H9 (cell line): Measurements from ENCODE around the gene GPI. TPM values are rescaled to one million over a fixed set of nuclear protein-coding genes. Genes with fewer than 3 reads are reported as not detected.

Experiments
- DNase-seq: peaks from one replicate; pipeline ENCODE4 v3.0.0-alpha.2; 2017
- H2AFZ ChIP-seq: one replicate; pipeline ENCODE4 v1.6.1; 2013; ENCODE audit warnings: mild to moderate bottlenecking, low read length, control low read depth, moderate library complexity
- H2AK5ac ChIP-seq: 2 replicates; pipeline ENCODE4 v1.6.1; 2013; ENCODE audit warnings: low read length, control low read depth, mixed read lengths; ENCODE audit not compliant: insufficient read length
- H2BK120ac ChIP-seq: one replicate; pipeline ENCODE4 v1.6.1; 2013; ENCODE audit warnings: low read depth, mild to moderate bottlenecking, low read length, control low read depth, inconsistent platforms; ENCODE audit not compliant: poor library complexity, severe bottlenecking
- H2BK12ac ChIP-seq: 2 replicates; pipeline ENCODE4 v1.6.1; 2013; ENCODE audit warnings: low read length, control low read depth, mixed read lengths, low read depth; ENCODE audit not compliant: insufficient read length
- H2BK15ac ChIP-seq: 2 replicates; pipeline ENCODE4 v1.6.1; 2013; ENCODE audit warnings: low read depth, low read length, control low read depth
- H2BK20ac ChIP-seq: one replicate; pipeline ENCODE4 v1.6.1; 2013; ENCODE audit warnings: low read depth, mild to moderate bottlenecking, low read length, control low read depth, inconsistent platforms; ENCODE audit not compliant: poor library complexity, severe bottlenecking
- H2BK5ac ChIP-seq: 2 replicates; pipeline ENCODE4 v1.6.1; 2013; ENCODE audit warnings: low read length, control low read depth, mixed read lengths; ENCODE audit not compliant: insufficient read length
- H3K14ac ChIP-seq: 2 replicates; pipeline ENCODE4 v1.6.1; 2013; ENCODE audit warnings: low read length, control low read depth; ENCODE audit not compliant: insufficient read depth
- H3K18ac ChIP-seq: 2 replicates; pipeline ENCODE4 v1.6.1; 2013; ENCODE audit warnings: low read depth, mild to moderate bottlenecking, mixed read lengths, low read length, control low read depth; ENCODE audit not compliant: insufficient read length
- H3K23ac ChIP-seq: 2 replicates; pipeline ENCODE4 v1.6.1; 2013; ENCODE audit warnings: low read length, control low read depth, mixed read lengths, low read depth; ENCODE audit not compliant: insufficient read length
- H3K23me2 ChIP-seq: 2 replicates; pipeline ENCODE4 v1.6.1; 2013; ENCODE audit warnings: low read depth, mild to moderate bottlenecking, mixed read lengths, low read length, control low read depth; ENCODE audit not compliant: insufficient read length, poor library complexity, severe bottlenecking
- H3K27ac ChIP-seq: 2 replicates; pipeline ENCODE4 v1.5.1; 2013; ENCODE audit warnings: low read length, control low read depth, mixed read lengths, low read depth; ENCODE audit not compliant: insufficient read length
- H3K27me3 ChIP-seq: 2 replicates; pipeline ENCODE4 v1.6.1; 2013; ENCODE audit warnings: low read length, control low read depth, inconsistent platforms; ENCODE audit not compliant: insufficient read depth
- H3K4ac ChIP-seq: 2 replicates; pipeline ENCODE4 v1.6.1; 2013; ENCODE audit warnings: low read depth, mild to moderate bottlenecking, control low read depth, inconsistent platforms, low read length, moderate library complexity
- H3K4me1 ChIP-seq: 2 replicates; pipeline ENCODE4 v1.6.1; 2013; ENCODE audit warnings: low read length, control low read depth, inconsistent platforms; ENCODE audit not compliant: insufficient read depth
- H3K4me2 ChIP-seq: 2 replicates; pipeline ENCODE4 v1.6.1; 2013; ENCODE audit warnings: low read length, control low read depth, mixed read lengths; ENCODE audit not compliant: insufficient read length, insufficient read depth
- H3K56ac ChIP-seq: 2 replicates; pipeline ENCODE4 v1.6.1; 2013; ENCODE audit warnings: low read depth, mild to moderate bottlenecking, mixed read lengths, low read length, control low read depth; ENCODE audit not compliant: insufficient read length
- H3K79me1 ChIP-seq: 2 replicates; pipeline ENCODE4 v1.6.1; 2013; ENCODE audit warnings: low read depth, mild to moderate bottlenecking, moderate library complexity, low read length, control low read depth, inconsistent platforms; ENCODE audit not compliant: insufficient read depth, poor library complexity, severe bottlenecking
- H3K79me2 ChIP-seq: 2 replicates; pipeline ENCODE4 v1.6.1; 2013; ENCODE audit warnings: low read length, control low read depth, inconsistent platforms; ENCODE audit not compliant: insufficient read depth
- H3K9ac ChIP-seq: 2 replicates; pipeline ENCODE4 v1.6.1; 2013; ENCODE audit warnings: low read length, control low read depth, mixed read lengths; ENCODE audit not compliant: insufficient read length; ENCODE audit errors: extremely low read depth
- H3K9me3 ChIP-seq: one replicate; pipeline ENCODE4 v1.6.1; 2013; ENCODE audit warnings: low read depth, low read length, inconsistent platforms; ENCODE audit not compliant: control insufficient read depth
- H3T11ph ChIP-seq: one replicate; pipeline ENCODE4 v1.6.1; 2013; ENCODE audit warnings: mild to moderate bottlenecking, low read length, control low read depth, inconsistent platforms
- H4K20me1 ChIP-seq: one replicate; pipeline ENCODE4 v1.6.1; 2013; ENCODE audit not compliant: control insufficient read depth, insufficient read length, insufficient read depth
- H4K5ac ChIP-seq: 2 replicates; pipeline ENCODE4 v1.6.1; 2013; ENCODE audit warnings: low read depth, mild to moderate bottlenecking, mixed read lengths, low read length, control low read depth; ENCODE audit not compliant: insufficient read length
- H4K8ac ChIP-seq: replicated peaks from 2 replicates; pipeline ENCODE4 v1.6.1; 2013; ENCODE audit warnings: low read length, control low read depth, mixed read lengths, low read depth; ENCODE audit not compliant: insufficient read length
- H4K91ac ChIP-seq: 2 replicates; pipeline ENCODE4 v1.6.1; 2013; ENCODE audit warnings: low read depth, mild to moderate bottlenecking, moderate library complexity, mixed read lengths, low read length, control low read depth; ENCODE audit not compliant: insufficient read length
- H3K27ac Mint-ChIP-seq, 3 experiments: 2 replicates in 2 of 3; 3 replicates in 1 of 3; pipeline ENCODE4 v1.8.0; 2020 to 2021; ENCODE audit warnings: mixed read lengths in 3 of 3, mild to moderate bottlenecking in 1 of 3, moderate library complexity in 1 of 3
- H3K27me3 Mint-ChIP-seq: 2 replicates; pipeline ENCODE4 v1.8.0; 2021; ENCODE audit warnings: low read depth, mild to moderate bottlenecking, moderate library complexity, mixed read lengths
- H3K36me3 Mint-ChIP-seq, 3 experiments: 2 replicates in 2 of 3; 3 replicates in 1 of 3; pipeline ENCODE4 v1.8.0; 2020 to 2021; ENCODE audit warnings: low read depth in 3 of 3, mixed read lengths in 3 of 3; ENCODE audit not compliant: insufficient read depth in 1 of 3
- H3K4me1 Mint-ChIP-seq, 2 experiments: 2 replicates each; pipeline ENCODE4 v1.8.0; 2020; ENCODE audit warnings: mixed read lengths in 2 of 2
- H3K4me3 Mint-ChIP-seq, 2 experiments: 2 replicates in 1 of 2; 3 replicates in 1 of 2; pipeline ENCODE4 v1.8.0; 2020 to 2021; ENCODE audit warnings: mild to moderate bottlenecking in 2 of 2, mixed read lengths in 2 of 2, moderate library complexity in 1 of 2
- H3K9me3 Mint-ChIP-seq, 2 experiments: 2 replicates in 1 of 2; 3 replicates in 1 of 2; pipeline ENCODE4 v1.8.0; 2020; ENCODE audit warnings: mild to moderate bottlenecking in 2 of 2, mixed read lengths in 2 of 2, moderate library complexity in 1 of 2
- CTCF ChIP-seq: fragments of 200-600 bp; sonication (generic); conservative IDR thresholded peaks from 3 replicates; pipeline ENCODE4 v1.8.0; 2021; ENCODE audit warnings: antibody characterized with exemption, mild to moderate bottlenecking
- WGBS: extraction: QIAGEN DNeasy Blood & Tissue Kit; methylation state at CpG from one replicate; pipeline ENCODE4 v1.1.7; 2013; ENCODE audit warnings: missing lambda C conversion rate, low lambda C conversion rate, mixed read lengths; ENCODE audit not compliant: insufficient read length; ENCODE audit errors: extremely low coverage; 5-methylcytosine and 5-hydroxymethylcytosine counted together
- total RNA-seq: library from RNA; stranded (reverse); gene quantifications from 2 replicates; pipeline ENCODE4 v1.2.1, GENCODE V29; 2021

GPI gene
- total RNA-seq, 1 experiment from 2014 or later, result 373 TPM

DNA sequence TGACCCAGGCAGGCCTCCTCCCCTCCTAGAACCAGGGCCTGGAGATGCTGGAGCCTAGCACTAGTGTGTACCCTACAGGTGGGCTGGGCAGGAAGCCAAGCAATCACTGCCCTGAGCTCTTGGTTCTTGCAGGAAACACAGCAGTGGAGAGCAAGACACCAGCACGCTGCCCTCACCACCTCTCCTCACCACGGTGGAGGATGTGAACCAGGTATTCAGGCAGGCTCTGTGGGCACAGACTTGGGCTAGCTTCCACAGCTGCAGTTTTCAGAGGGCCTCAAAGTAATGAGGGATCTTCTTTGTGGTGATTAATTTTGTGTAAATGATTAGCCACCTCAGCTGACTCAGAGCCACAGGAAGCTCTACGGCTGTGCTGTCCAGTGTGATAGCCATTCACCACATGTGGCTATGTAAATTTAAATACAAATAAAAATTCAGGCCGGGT, 13.6 kb upstream of the GPI start:
- H4K8ac ChIP-seq, result no peak overlapping the region
- Mint-ChIP-seq H3K9me3 (no peaks in the 10 kb centered on the region; a peak in 1 of 5 replicates), H3K4me1 (no peaks in the 10 kb centered on the region), H3K4me3 (no peak overlapping the region), H3K27ac (no peak overlapping the region), H3K36me3 (peaks cover 15 to 37% (median 35%) of the 10 kb centered on the region in 3 experiments; a peak in 6 of 7 replicates), H3K27me3 (no peaks in the 10 kb centered on the region)
- no peak overlapping the region for H2BK5ac ChIP-seq
- DNase-seq, result no peak
- H2AK5ac ChIP-seq, result no peak overlapping the region
- no peak overlapping the region for H2AFZ ChIP-seq
- TF ChIP-seq CTCF, result no peak
- H3K4me2 ChIP-seq, result no peak overlapping the region
- no peak overlapping the region for H3K14ac ChIP-seq
- H4K20me1 ChIP-seq, result no peaks in the 10 kb centered on the region
- no peak overlapping the region for H2BK15ac ChIP-seq
- no peak overlapping the region for H2BK12ac ChIP-seq
- H3K79me2 ChIP-seq, result no peaks in the 10 kb centered on the region
- WGBS, result no CpG with 5 or more reads among the region's 4 CpGs
- H3K4ac ChIP-seq, result no peak overlapping the region
- no peaks in the 10 kb centered on the region for H3K27me3 ChIP-seq
- no peak overlapping the region for H3K23ac ChIP-seq
- H3K9ac ChIP-seq, result no peak overlapping the region
- H4K5ac ChIP-seq, result no peak overlapping the region
- H4K91ac ChIP-seq, result no peak overlapping the region
- H3K79me1 ChIP-seq, result no peaks in the 10 kb centered on the region
- no peak overlapping the region for H3T11ph ChIP-seq
- H3K9me3 ChIP-seq, result no peaks in the 10 kb centered on the region
- H3K27ac ChIP-seq, result no peak overlapping the region
- no peak overlapping the region for H2BK20ac ChIP-seq
- H2BK120ac ChIP-seq, result no peak overlapping the region
- no peak overlapping the region for H3K18ac ChIP-seq
- H3K56ac ChIP-seq, result no peak overlapping the region
- no peaks in the 10 kb centered on the region for H3K23me2 ChIP-seq
- no peaks in the 10 kb centered on the region for H3K4me1 ChIP-seq
